Smooth muscle cell of the coronary artery (primary cell): ENCODE results near the gene TNPO3. TPM values are rescaled to one million over a fixed set of nuclear protein-coding genes. Genes with fewer than 3 reads are reported as not detected.

Experiments
- total RNA-seq: library from RNA; depleted of rRNA; stranded (reverse); fragments of >200 nt; gene quantifications from 2 replicates; pipeline ENCODE4 v1.2.3, GENCODE V29; 2014; ENCODE audit warnings: low replicate concordance

Gene TNPO3
- 46.0 and 74.9 TPM in 2 replicates for total RNA-seq

DNA sequence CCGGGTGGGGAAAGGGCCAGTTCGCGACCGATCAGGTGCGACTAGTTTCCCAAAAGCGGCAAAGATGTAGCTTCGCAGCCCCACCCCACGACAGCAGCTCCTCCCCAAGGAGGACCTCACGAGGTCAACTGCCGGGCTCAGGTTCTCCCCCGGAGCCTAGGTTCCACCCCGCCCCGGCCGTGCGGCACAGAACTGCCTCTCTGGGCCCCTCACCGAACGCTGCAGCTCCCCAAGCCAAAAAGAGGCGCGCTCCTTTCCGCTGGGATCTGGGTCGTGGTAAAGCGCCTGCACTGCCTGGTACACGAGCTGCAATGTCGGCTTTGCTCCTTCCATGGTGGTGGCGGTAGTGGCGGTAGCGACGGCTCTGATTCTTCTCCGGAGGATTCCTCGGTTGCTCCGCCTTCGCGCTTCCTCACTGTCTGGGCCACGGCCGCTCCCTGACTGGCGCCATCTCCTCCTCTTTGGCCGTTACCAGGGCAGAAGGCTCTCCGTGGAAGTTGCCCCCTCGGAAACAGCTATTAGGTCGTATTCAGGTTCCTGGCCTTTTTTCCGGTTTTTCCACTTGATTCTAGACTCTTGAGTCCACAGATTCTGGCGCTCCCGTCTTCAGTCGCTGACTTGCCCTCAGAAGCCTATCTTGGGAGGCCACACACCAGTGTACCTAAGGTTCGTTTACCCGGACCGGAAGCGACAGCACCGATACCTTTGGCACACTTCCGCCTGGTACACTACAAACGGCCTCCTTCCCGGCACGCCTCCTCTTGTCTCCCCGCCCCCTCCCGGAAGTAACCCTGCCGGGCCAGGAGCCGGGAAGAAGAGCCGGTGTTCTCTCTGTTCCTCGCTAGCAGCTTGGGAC lies at the start of gene TNPO3:
TSS of gene TNPO3 (minus strand) at position 674 of the 856 bp plus-strand sequence. CDS start at position 333, 341 bp downstream.

DNA sequence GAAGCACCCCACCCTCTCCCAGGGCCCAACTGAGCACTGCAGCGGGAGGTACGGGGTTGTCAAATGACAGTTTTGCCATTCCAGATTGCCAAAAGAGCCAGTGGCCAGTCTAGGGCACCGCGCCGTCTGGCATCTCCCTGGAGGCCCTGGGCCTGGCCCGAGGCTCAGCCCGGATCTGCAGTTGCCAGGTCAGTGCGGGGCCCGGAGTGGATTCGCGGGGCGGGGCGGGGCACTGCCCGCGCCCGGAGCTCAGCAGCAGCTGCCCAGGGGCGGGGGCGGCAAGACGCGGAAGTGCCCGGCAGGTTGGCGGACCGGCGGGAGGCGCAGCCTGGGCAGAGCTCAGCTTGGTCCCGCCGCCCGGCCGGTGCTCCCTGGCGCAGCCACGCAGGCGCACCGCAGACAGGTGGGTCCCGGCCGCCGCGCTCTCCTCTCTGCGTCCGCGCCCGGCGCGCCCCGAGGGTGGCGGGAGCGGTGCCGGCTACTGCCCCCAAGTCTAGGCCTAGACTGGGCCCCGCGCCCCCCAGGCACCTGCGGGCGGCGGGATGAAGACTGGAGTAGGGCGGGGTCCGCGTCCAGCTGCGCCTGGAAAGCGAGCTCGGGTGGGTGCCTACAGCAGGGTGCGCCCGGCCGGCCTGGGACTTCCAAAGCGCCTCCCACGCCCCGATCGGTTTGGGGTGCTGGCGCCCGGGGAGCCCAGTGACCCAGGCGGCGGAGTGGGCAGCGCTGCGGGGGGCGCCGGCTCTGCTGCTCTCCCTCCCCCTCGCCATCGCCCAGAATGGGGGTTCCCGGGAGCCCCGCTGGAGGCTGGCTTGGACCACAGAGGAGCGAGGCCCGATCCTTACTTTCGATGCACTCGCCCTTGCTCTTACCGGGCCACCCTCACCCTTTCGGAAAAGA lies 117.0 kb downstream of the TNPO3 start, which contains the start of gene IRF5:
TSS of gene IRF5 (plus strand) at position 281 of the 897 bp plus-strand sequence. CDS start 4,155 bp downstream, outside the sequence.

DNA sequence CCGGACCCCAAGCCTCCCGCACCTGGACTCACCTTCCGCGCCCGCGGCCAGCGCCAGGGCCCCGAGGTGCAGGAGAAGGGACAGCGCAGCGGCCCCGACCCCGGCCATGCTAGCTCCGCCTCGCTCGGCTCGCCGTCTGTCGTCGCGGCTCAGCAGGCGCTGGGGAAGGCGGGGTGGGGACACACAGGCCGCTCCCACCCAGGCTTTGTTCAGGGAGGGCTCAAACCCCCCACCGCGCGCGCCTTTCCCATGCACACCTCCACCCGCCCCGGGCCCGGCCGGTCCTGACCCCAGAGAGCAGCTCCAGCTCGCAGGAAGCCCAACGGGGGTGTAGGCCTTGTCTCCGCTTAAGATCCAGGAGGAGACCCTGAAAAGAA lies 144.4 kb downstream of the TNPO3 start, which contains the start of gene KCP:
TSS of gene KCP (minus strand) at position 141 of the 377 bp plus-strand sequence. CDS start at position 108, 33 bp downstream.

Other genes starting within 250 kb of the TNPO3 start
- gene FLNC, start 224.7 kb downstream of the TNPO3 start, total RNA-seq: 118 and 153 TPM in 2 replicates
- gene ATP6V1F, start 192.3 kb downstream of the TNPO3 start, total RNA-seq: 99.8 and 100.0 TPM in 2 replicates
- 0.08 and 0.94 TPM in 2 replicates for gene KCP, start 144.4 kb downstream of the TNPO3 start, total RNA-seq
- gene IRF5, start 117.2 kb downstream of the TNPO3 start, total RNA-seq: 0.15 TPM in 1 of 2 replicates, not detected in the other
- 0.12 and 1.8 TPM in 2 replicates for gene TSPAN33, start 89.6 kb upstream of the TNPO3 start, total RNA-seq
- gene SMO, start 133.5 kb upstream of the TNPO3 start, total RNA-seq: 18.5 and 22.7 TPM in 2 replicates
- 5.6 and 11.9 TPM in 2 replicates for gene AHCYL2, start 169.9 kb upstream of the TNPO3 start, total RNA-seq